Activated CD4-positive, alpha-beta T cell treated with anti-CD3 and anti-CD28 coated beads, Interleukin-10, Interleukin-2, amounts not matched to agents 100 ng/mL and 50 ng/mL, durations not matched to agents 16 hours and 8 hours (primary cell): ENCODE results near the gene PAIP2.

Experiments used
- DNase-seq: peaks from one replicate; pipeline ENCODE4 v3.0.0-alpha.2; 2020

The PAIP2 gene

DNA sequence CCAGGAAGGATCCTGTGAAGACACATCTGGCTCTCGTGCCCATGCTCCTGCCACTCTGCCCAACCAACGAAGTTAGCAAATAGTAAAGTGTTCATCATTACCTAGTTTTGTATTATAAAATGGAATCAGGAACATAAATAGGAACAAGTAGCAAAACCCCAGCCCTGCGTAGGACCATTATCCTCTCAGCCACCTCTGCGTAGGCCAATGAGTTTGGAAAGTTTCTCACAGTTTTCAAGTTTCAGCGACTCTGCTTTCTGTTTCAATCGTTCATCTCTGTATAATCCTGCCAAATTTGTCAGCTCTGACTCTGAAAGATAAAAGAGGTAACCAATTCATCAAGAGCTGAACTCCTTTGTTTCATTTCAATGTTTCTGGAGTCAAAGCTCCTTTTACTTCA is 72.3 kb downstream of the PAIP2 start:
- peak; percentile 59 for DNase-seq

GRCh38 chr5:139414581-139415130 is 73.0 kb downstream of the PAIP2 start:
- no peak for DNase-seq

GRCh38 chr5:139415221-139415861 is 73.7 kb downstream of the PAIP2 start:
- DNase-seq = peak; percentile 84

DNA sequence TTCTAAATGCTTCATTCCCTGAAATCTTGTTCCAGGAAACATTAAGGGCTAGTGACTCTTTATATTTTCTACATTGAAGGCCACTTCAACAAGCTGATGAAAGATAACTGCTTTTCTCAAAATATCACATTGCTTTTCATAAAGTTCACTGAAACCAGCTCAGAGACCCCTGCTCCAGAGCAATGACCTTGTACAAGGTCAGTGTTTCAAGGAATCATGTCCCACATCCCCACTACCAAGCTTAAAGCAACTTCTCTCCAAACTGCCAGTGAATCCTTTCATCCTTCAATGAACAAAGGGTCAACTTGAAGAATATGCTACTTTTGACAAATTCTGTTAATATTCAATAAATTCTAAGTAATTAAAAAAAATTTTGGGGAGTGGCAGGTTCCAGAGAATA is 74.2 kb downstream of the PAIP2 start:
- no peak for DNase-seq

- no peak for DNase-seq
Observed at GRCh38 chr5:139416651-139417050, 75.0 kb downstream of the PAIP2 start.

GRCh38 chr5:139417214-139417613 is 75.6 kb downstream of the PAIP2 start:
- no peak for DNase-seq

DNA sequence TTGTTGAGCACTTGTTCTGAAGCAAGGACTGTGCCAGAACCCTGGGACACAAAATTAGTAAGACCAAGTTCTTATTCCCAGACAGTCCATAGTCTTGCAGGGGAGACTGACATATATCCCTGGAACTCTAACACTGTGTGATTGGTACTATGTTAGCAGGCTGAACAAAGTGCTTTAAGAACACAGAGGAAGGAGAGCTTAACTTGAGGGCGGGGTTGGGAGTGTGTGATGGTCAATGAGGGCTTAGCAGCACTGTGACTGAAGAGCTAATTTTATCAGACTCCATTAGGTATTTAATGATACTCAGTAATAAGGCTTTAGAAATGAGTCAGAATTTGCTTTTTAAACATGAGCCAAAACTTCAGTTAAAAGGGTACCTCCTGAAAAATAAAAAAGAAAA is 77.1 kb downstream of the PAIP2 start:
- DNase-seq = no peak
